KMS-11 (cell line): ENCODE data around the gene NEB.

Experiments used
- H2AFZ ChIP-seq: fragments of 200-600 bp; sonication (generic); 2 replicates; pipeline ENCODE4 v1.6.1; 2016; ENCODE audit warnings: antibody characterized with exemption, mixed run types, low read depth
- H3K27ac ChIP-seq: fragments of 200-600 bp; sonication (generic); 2 replicates; pipeline ENCODE4 v1.6.1; 2016; ENCODE audit warnings: mild to moderate bottlenecking, mixed run types
- H3K27me3 ChIP-seq: fragments of 200-600 bp; sonication (generic); 2 replicates; pipeline ENCODE4 v1.6.1; 2017; ENCODE audit warnings: mild to moderate bottlenecking, low read depth, mixed run types, moderate library complexity; ENCODE audit not compliant: insufficient read depth
- H3K36me3 ChIP-seq: fragments of 200-600 bp; sonication (generic); 2 replicates; pipeline ENCODE4 v1.6.1; 2017; ENCODE audit warnings: mild to moderate bottlenecking, mixed run types; ENCODE audit not compliant: insufficient read depth
- H3K4me1 ChIP-seq: fragments of 200-600 bp; sonication (generic); 2 replicates; pipeline ENCODE4 v1.6.1; 2016; ENCODE audit warnings: mild to moderate bottlenecking, low read depth, mixed run types; ENCODE audit not compliant: poor library complexity, severe bottlenecking
- H3K4me2 ChIP-seq: fragments of 200-600 bp; sonication (generic); 2 replicates; pipeline ENCODE4 v1.7.0; 2016; ENCODE audit warnings: mild to moderate bottlenecking, mixed run types
- H3K4me3 ChIP-seq: fragments of 200-600 bp; sonication (generic); IDR thresholded peaks from 2 replicates; pipeline ENCODE4 v1.6.1; 2017; ENCODE audit warnings: low read depth, low read length, mixed read lengths; ENCODE audit not compliant: insufficient read depth
- H3K79me2 ChIP-seq: fragments of 200-600 bp; sonication (generic); 2 replicates; pipeline ENCODE4 v1.6.1; 2016; ENCODE audit warnings: low read depth, mixed run types; ENCODE audit not compliant: insufficient read depth
- H3K9ac ChIP-seq: fragments of 200-600 bp; sonication (generic); 2 replicates; pipeline ENCODE4 v1.6.1; 2016; ENCODE audit warnings: mild to moderate bottlenecking, mixed run types
- H4K20me1 ChIP-seq: fragments of 200-600 bp; sonication (generic); 2 replicates; pipeline ENCODE4 v1.6.1; 2016; ENCODE audit warnings: mild to moderate bottlenecking, mixed run types; ENCODE audit not compliant: insufficient read depth
- CTCF ChIP-seq: fragments of 200-600 bp; sonication (generic); conservative IDR thresholded peaks from 2 replicates; pipeline ENCODE4 v1.6.1; 2017; ENCODE audit warnings: low read depth, mild to moderate bottlenecking, antibody characterized with exemption, low read length, moderate library complexity, mixed read lengths

Gene NEB

GRCh38 chr2:151624271-151624670, 110.0 kb downstream of the NEB start:
- Histone ChIP-seq H4K20me1 (no peaks in the 10 kb centered on the region), H3K27ac (no peak overlapping the region), H3K36me3 (no peaks in the 10 kb centered on the region), H3K4me2 (no peak overlapping the region), H3K4me3 (no peak overlapping the region), H3K9ac (no peak overlapping the region), H3K79me2 (no peaks in the 10 kb centered on the region), H3K27me3 (no peaks in the 10 kb centered on the region), H2AFZ (no peak overlapping the region), H3K4me1 (no peaks in the 10 kb centered on the region)
- no peak for TF ChIP-seq CTCF

- H3K79me2 ChIP-seq: no peaks in the 10 kb centered on the region
Measured at GRCh38 chr2:151623631-151624030, 110.6 kb downstream of the NEB start.

GRCh38 chr2:151620761-151621160, 113.5 kb downstream of the NEB start:
- Histone ChIP-seq H3K4me1 (no peaks in the 10 kb centered on the region), H3K4me2 (no peak overlapping the region), H3K36me3 (no peaks in the 10 kb centered on the region), H3K9ac (no peak overlapping the region), H3K4me3 (no peak overlapping the region), H3K27me3 (no peaks in the 10 kb centered on the region), H4K20me1 (no peaks in the 10 kb centered on the region), H3K79me2 (no peaks in the 10 kb centered on the region), H2AFZ (no peak overlapping the region), H3K27ac (no peak overlapping the region)
- no peak for TF ChIP-seq CTCF

More at GRCh38 chr2:151623631-151624030, 110.6 kb downstream of the NEB start:
- Histone ChIP-seq H2AFZ (no peak overlapping the region), H3K27ac (no peak overlapping the region), H3K4me2 (no peak overlapping the region), H3K9ac (no peak overlapping the region), H3K4me1 (no peaks in the 10 kb centered on the region), H4K20me1 (no peaks in the 10 kb centered on the region), H3K27me3 (no peaks in the 10 kb centered on the region), H3K4me3 (no peak overlapping the region), H3K36me3 (no peaks in the 10 kb centered on the region)
- TF ChIP-seq CTCF: no peak

- no peaks in the 10 kb centered on the region for H3K36me3 ChIP-seq
- H3K27me3 ChIP-seq: no peaks in the 10 kb centered on the region
- H3K9ac ChIP-seq: no peak overlapping the region
- no peaks in the 10 kb centered on the region for H4K20me1 ChIP-seq
- H3K27ac ChIP-seq: no peak overlapping the region
- H3K4me2 ChIP-seq: no peak overlapping the region
- H3K4me3 ChIP-seq: no peak overlapping the region
- no peaks in the 10 kb centered on the region for H3K4me1 ChIP-seq
- no peak overlapping the region for H2AFZ ChIP-seq
- no peaks in the 10 kb centered on the region for H3K79me2 ChIP-seq
- no peak for TF ChIP-seq CTCF
Measured at GRCh38 chr2:151619337-151619989, 114.8 kb downstream of the NEB start.
